Endothelial cell of umbilical vein (primary cell): ENCODE measurements around the gene MALAT1. TPM values are rescaled to one million over a fixed set of nuclear protein-coding genes. Genes with fewer than 3 reads are reported as not detected.
A peak's percentile ranks its signal among the peaks of the same experiment; 100 is the strongest.

Experiments used
- BruUV-seq: library from RNA; stranded (reverse); fragments of 400-500 nt; replicated peaks from 2 replicates; lab custom pipeline; 2021; lab: Mats Ljungman, UMichigan
- CTCF ChIA-PET: fragments of 300-600, 350-600 bp; sonication (Branson Sonifier 250); formaldehyde crosslinking; loops from one replicate; lab custom pipeline; 2021; ENCODE audit warnings: antibody characterized with exemption, inconsistent platforms; lab: Charles Lee
- POLR2A ChIA-PET: fragments of 300-600, 350-600 bp; sonication (Branson Sonifier 250); formaldehyde crosslinking; loops from one replicate; lab custom pipeline; 2021; ENCODE audit warnings: antibody characterized with exemption, inconsistent platforms; lab: Charles Lee
- DNase-seq: peaks from one replicate; pipeline ENCODE4 v3.0.0-alpha.2; 2011; ENCODE audit warnings: low read depth, low spot score
- FAIRE-seq: peaks from 2 replicates; lab custom pipeline; 2011; peaks lifted over from hg19 to GRCh38; lab: Jason Lieb, UNC
- H2AFZ ChIP-seq: 2 replicates; pipeline ENCODE4 v1.6.0; 2012; ENCODE audit warnings: low read depth, low read length, control low read depth, inconsistent platforms
- H3K27ac ChIP-seq: 2 replicates; pipeline ENCODE4 v1.5.1; 2011; ENCODE audit warnings: low read depth, mild to moderate bottlenecking, control low read depth, low read length, moderate library complexity; ENCODE audit not compliant: insufficient read depth
- H3K27me3 ChIP-seq, 2 experiments: 2 replicates each; pipeline versions ENCODE4 v1.6.0 to v1.6.1; 2011; ENCODE audit warnings: low read length in 2 of 2, mixed read lengths in 1 of 2; ENCODE audit not compliant: control insufficient read depth in 2 of 2, insufficient read depth in 2 of 2
- H3K36me3 ChIP-seq, 2 experiments: 2 replicates in 1 of 2; 3 replicates in 1 of 2; pipeline ENCODE4 v1.5.1; 2011; ENCODE audit warnings: low read length in 2 of 2, mild to moderate bottlenecking in 1 of 2, moderate library complexity in 1 of 2; ENCODE audit not compliant: control insufficient read depth in 2 of 2, insufficient read depth in 2 of 2; ENCODE audit errors: extremely low read depth in 1 of 2
- H3K4me1 ChIP-seq: 3 replicates; pipeline ENCODE4 v1.5.1; 2011; ENCODE audit warnings: mild to moderate bottlenecking, low read length; ENCODE audit not compliant: control insufficient read depth, insufficient read depth; ENCODE audit errors: extremely low read depth
- H3K4me2 ChIP-seq: 2 replicates; pipeline ENCODE4 v1.6.1; 2011; ENCODE audit warnings: low read length, control low read depth, mixed read lengths; ENCODE audit not compliant: insufficient read depth
- H3K4me3 ChIP-seq, 3 experiments: fragments of 200-600 bp in 1 of 3; sonication (generic), shearing (Covaris generic) in 1 of 3; replicated peaks in 1 of 3; 2 replicates each; pipeline ENCODE4 v1.5.1; 2011 to 2016; ENCODE audit warnings: control low read depth in 3 of 3, low read length in 3 of 3, mild to moderate bottlenecking in 2 of 3, inconsistent platforms in 1 of 3, low read depth in 1 of 3, moderate library complexity in 1 of 3; ENCODE audit not compliant: insufficient read depth in 1 of 3
- H3K79me2 ChIP-seq: 2 replicates; pipeline ENCODE4 v1.6.0; 2012; ENCODE audit warnings: low read length, inconsistent platforms; ENCODE audit not compliant: control insufficient read depth, insufficient read depth
- H3K9ac ChIP-seq: replicated peaks from 2 replicates; pipeline ENCODE3; 2011; ENCODE audit warnings: low read length, control low read depth; ENCODE audit not compliant: insufficient read depth; ENCODE audit errors: extremely low read depth
- H3K9me1 ChIP-seq: replicated peaks from 3 replicates; pipeline ENCODE4 v1.6.0; 2011; ENCODE audit warnings: mild to moderate bottlenecking, low read length; ENCODE audit not compliant: control insufficient read depth, insufficient read depth; ENCODE audit errors: extremely low read depth
- H3K9me3 ChIP-seq: replicated peaks from 2 replicates; pipeline ENCODE4 v1.5.1; 2012; ENCODE audit warnings: low read length, inconsistent platforms; ENCODE audit not compliant: control insufficient read depth, insufficient read depth
- H4K20me1 ChIP-seq: replicated peaks from 2 replicates; pipeline ENCODE3; 2011; ENCODE audit warnings: mild to moderate bottlenecking, low read length; ENCODE audit not compliant: control insufficient read depth, insufficient read depth; ENCODE audit errors: extremely low read depth
- EZH2 ChIP-seq: IDR thresholded peaks from 2 replicates; pipeline ENCODE4 v1.6.1; 2012; ENCODE audit warnings: borderline replicate concordance, low read depth, mild to moderate bottlenecking, moderate library complexity, low read length, inconsistent platforms; ENCODE audit not compliant: severe bottlenecking
- FOS ChIP-seq: IDR thresholded peaks from 2 replicates; pipeline ENCODE4 v1.6.1; 2011; ENCODE audit warnings: mild to moderate bottlenecking, low read length, moderate library complexity, borderline replicate concordance; ENCODE audit not compliant: insufficient read depth
- MYC ChIP-seq: IDR thresholded peaks from one replicate; pipeline ENCODE4 v1.6.1; 2011; ENCODE audit warnings: mild to moderate bottlenecking, low read depth, low read length
- POLR2A ChIP-seq: IDR thresholded peaks from 2 replicates; pipeline ENCODE4 v1.6.1; 2012; ENCODE audit warnings: low read depth, mild to moderate bottlenecking, control low read depth, low read length
- dilution Hi-C: fragments of 300-500 bp; cut with MboI; formaldehyde crosslinking; loops from one replicate; pipeline ENCODE4 v1.15.0; 2019; ENCODE audit warnings: low sequenced_read_pairs; ENCODE audit not compliant: extremely low pct_ligation_motif_present
- intact Hi-C: fragments of 100-400 bp; cut with micrococcal nuclease; formaldehyde crosslinking; loops from one replicate; pipeline ENCODE4 v1.10.0; 2022
- polyA plus RNA-seq, 4 experiments: library from polyadenylated mRNA; depleted of rRNA in 3 of 4; stranded (reverse) in 3 of 4; unstranded in 1 of 4; fragments of >200 nt; gene quantifications; 2 replicates each; pipeline versions ENCODE4 v1.2.1 to v1.2.3, GENCODE V29; 2011 to 2012; ENCODE audit warnings: missing spikeins in 1 of 4
- total RNA-seq: library from RNA; stranded (reverse); gene quantifications from 2 replicates; pipeline ENCODE4 v1.2.3, GENCODE V29; 2021

Gene MALAT1
- total and polyA plus RNA-seq, 2 donors (not counting 3 experiments of a cell fraction or from before 2014, with no cell fraction given), result 491 to 7,529 TPM

- Histone ChIP-seq H3K9ac (peak overlapping the region; percentile 36), H3K36me3 (no peaks in the 10 kb centered on the region), H3K4me3 (no peak overlapping the region), H3K9me3 (no peaks in the 10 kb centered on the region), H3K4me1 (peaks cover 82% of the 10 kb centered on the region), H3K27ac (peak overlapping the region; percentile 81), H3K9me1 (no peaks in the 10 kb centered on the region), H3K4me2 (peak overlapping the region; percentile 38), H4K20me1 (no peaks in the 10 kb centered on the region), H3K27me3 (no peaks in the 10 kb centered on the region), H3K79me2 (peaks cover 8% of the 10 kb centered on the region), H2AFZ (no peak overlapping the region)
- BruUV-seq, result no TSS peak
- DNase-seq, result no peak
- TF ChIP-seq POLR2A (peak; percentile 7), MYC (no peak)
- no peak for FAIRE-seq
- CTCF ChIA-PET, result interaction anchor here (1.1 to 13.9 kb wide), 6 partner anchors 14 to 76 kb away, joined by 3 to 247 read pairs (median 6); no protein-coding TSS in a partner anchor
- intact Hi-C loops, result no loop called here
- POLR2A ChIA-PET, result interaction anchor here (0.8 to 9.4 kb wide), 9 partner anchors 10 to 111 kb away, joined by 3 to 204 read pairs (median 4); partner anchors contain the start of genes MALAT1 and NEAT1
- dilution Hi-C loops, result no loop called here
These were observed 6.5 kb upstream of the MALAT1 start for GRCh38 chr11:65492387-65492636.

- peaks cover 81% of the 10 kb centered on the region for H3K4me1 ChIP-seq
- CTCF ChIA-PET, result interaction anchor here (1.1 to 13.9 kb wide), 5 partner anchors 15 to 51 kb away, joined by 5 to 247 read pairs (median 5); no protein-coding TSS in a partner anchor
These were observed 6.0 kb upstream of the MALAT1 start for GRCh38 chr11:65492637-65493366.

More at GRCh38 chr11:65492637-65493366, 6.0 kb upstream of the MALAT1 start:
- no TSS peak for BruUV-seq
- H3K27ac ChIP-seq, result peak overlapping the region; percentile 81
- H4K20me1 ChIP-seq, result no peaks in the 10 kb centered on the region
- FAIRE-seq, result peak; percentile 12
- peak overlapping the region; percentile 36 for H3K9ac ChIP-seq
- TF ChIP-seq EZH2, result no peak
- TF ChIP-seq FOS, result peak; percentile 44
- no peaks in the 10 kb centered on the region for H3K27me3 ChIP-seq
- H3K4me2 ChIP-seq, result peak overlapping the region; percentile 38
- H2AFZ ChIP-seq, result no peak overlapping the region
- H3K36me3 ChIP-seq, result no peaks in the 10 kb centered on the region
- dilution Hi-C loops, result no loop called here
- H3K4me3 ChIP-seq, result no peak overlapping the region
- intact Hi-C loops, result no loop called here
- POLR2A ChIA-PET, result interaction anchor here (0.6 to 9.4 kb wide), 9 partner anchors 10 to 231 kb away, joined by 3 to 204 read pairs (median 4); partner anchors contain the start of genes MALAT1, NEAT1 and POLA2
- H3K9me1 ChIP-seq, result no peaks in the 10 kb centered on the region
- H3K9me3 ChIP-seq, result no peaks in the 10 kb centered on the region
- DNase-seq, result peak; percentile 81
- peaks cover 10% of the 10 kb centered on the region for H3K79me2 ChIP-seq
